GM12878 (cell line): ENCODE data around the gene ZDHHC17.

ENCODE experiments used
- BACH1 ChIP-seq: fragments of 450-650 bp; IDR thresholded peaks from 2 replicates; pipeline ENCODE4 v1.6.1; 2017; ENCODE audit warnings: mild to moderate bottlenecking, borderline replicate concordance
- POLR2AphosphoS5 ChIP-seq: IDR thresholded peaks from 2 replicates; pipeline ENCODE4 v1.6.1; 2011; ENCODE audit warnings: mild to moderate bottlenecking, low read length, inconsistent platforms

DNA sequence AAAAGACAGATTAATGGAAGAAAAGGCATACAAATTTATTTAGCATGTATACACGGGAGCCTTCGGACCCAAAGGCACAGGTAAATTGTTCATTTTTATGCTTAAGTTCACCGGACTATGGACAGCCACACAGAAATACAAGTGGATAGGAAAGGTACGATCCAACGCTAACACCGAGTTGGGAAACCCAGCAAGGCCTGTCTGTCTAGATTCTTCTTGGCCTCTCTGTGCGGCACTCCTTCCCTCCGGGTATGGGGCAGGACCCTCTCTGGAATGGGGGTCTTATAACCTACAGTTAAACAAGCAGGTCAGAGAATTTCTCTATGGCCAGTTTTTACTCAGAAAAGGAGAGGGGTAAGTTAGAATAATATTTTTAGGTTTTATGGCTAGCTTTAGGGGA lies 23.4 kb upstream of the ZDHHC17 start:
- no peak for TF ChIP-seq POLR2AphosphoS5
- TF ChIP-seq BACH1: no peak
